GM12878 (cell line): ENCODE data around the gene RPL18. TPM values are rescaled to one million over a fixed set of nuclear protein-coding genes. Genes with fewer than 3 reads are reported as not detected.
A peak's percentile ranks its signal among the peaks of the same experiment; 100 is the strongest.

Experiments
- BCL11A ChIP-seq: IDR thresholded peaks from 2 replicates; pipeline ENCODE4 v1.6.1; 2011; ENCODE audit warnings: low read depth, low read length
- BCLAF1 ChIP-seq: fragments of 450-650 bp; IDR thresholded peaks from 2 replicates; pipeline ENCODE4 v1.6.1; 2017; ENCODE audit warnings: antibody characterized with exemption, mild to moderate bottlenecking, moderate library complexity
- BMI1 ChIP-seq: fragments of 450-650 bp; IDR thresholded peaks from 2 replicates; pipeline ENCODE4 v1.6.1; 2016; ENCODE audit warnings: mild to moderate bottlenecking, moderate library complexity, borderline replicate concordance
- CREM ChIP-seq: IDR thresholded peaks from 2 replicates; pipeline ENCODE4 v1.6.1; 2014; ENCODE audit warnings: antibody characterized with exemption, low read depth
- DPF2 ChIP-seq: fragments of 450-650 bp; IDR thresholded peaks from 2 replicates; pipeline ENCODE4 v1.6.1; 2017; ENCODE audit warnings: mild to moderate bottlenecking
- EGR1 ChIP-seq, 2 experiments: IDR thresholded peaks; 1 replicate in 1 of 2; 2 replicates in 1 of 2; pipeline ENCODE4 v1.6.1; 2011 to 2012; ENCODE audit warnings: low read depth in 2 of 2, low read length in 2 of 2, borderline replicate concordance in 1 of 2, mild to moderate bottlenecking in 1 of 2, moderate library complexity in 1 of 2
- HDGF ChIP-seq: fragments of 450-650 bp; IDR thresholded peaks from 2 replicates; pipeline ENCODE4 v1.6.1; 2016; ENCODE audit warnings: antibody characterized with exemption
- JUNB ChIP-seq: IDR thresholded peaks from 2 replicates; pipeline ENCODE4 v1.6.1; 2016; ENCODE audit warnings: antibody characterized with exemption, mild to moderate bottlenecking
- JUND ChIP-seq: IDR thresholded peaks from 2 replicates; pipeline ENCODE4 v1.6.1; 2012; ENCODE audit warnings: low read depth, mild to moderate bottlenecking, low read length, improper control_type of control experiment, moderate library complexity
- SIN3A ChIP-seq: IDR thresholded peaks from 2 replicates; pipeline ENCODE4 v1.6.1; 2012; ENCODE audit warnings: low read depth, low read length, improper control_type of control experiment
- SIX5 ChIP-seq: IDR thresholded peaks from 2 replicates; pipeline ENCODE4 v1.6.1; 2011; ENCODE audit warnings: mild to moderate bottlenecking, low read depth, low read length, moderate library complexity; ENCODE audit not compliant: severe bottlenecking
- SMAD1 ChIP-seq: fragments of 450-650 bp; IDR thresholded peaks from 2 replicates; pipeline ENCODE4 v1.6.1; 2018; ENCODE audit warnings: mild to moderate bottlenecking, low read depth; ENCODE audit not compliant: partially characterized antibody
- SREBF1 ChIP-seq: IDR thresholded peaks from 2 replicates; pipeline ENCODE4 v1.6.1; 2012; ENCODE audit warnings: mild to moderate bottlenecking, low read length
- SUPT20H ChIP-seq: IDR thresholded peaks from 2 replicates; pipeline ENCODE4 v1.6.1; 2011; ENCODE audit warnings: low read depth, mild to moderate bottlenecking, low read length, moderate library complexity, borderline replicate concordance; ENCODE audit not compliant: control insufficient read depth
- YBX1 ChIP-seq: fragments of 450-650 bp; IDR thresholded peaks from 2 replicates; pipeline ENCODE4 v1.6.1; 2016; ENCODE audit warnings: antibody characterized with exemption
- ZNF217 ChIP-seq: fragments of 450-650 bp; IDR thresholded peaks from 2 replicates; pipeline ENCODE4 v1.6.1; 2017; ENCODE audit warnings: antibody characterized with exemption, mild to moderate bottlenecking
- ZNF622 ChIP-seq: fragments of 450-650 bp; IDR thresholded peaks from 2 replicates; pipeline ENCODE4 v1.6.1; 2017; ENCODE audit warnings: mild to moderate bottlenecking, inconsistent platforms
- ZNF687 ChIP-seq: fragments of 450-650 bp; IDR thresholded peaks from 2 replicates; pipeline ENCODE4 v1.6.1; 2017; ENCODE audit warnings: mild to moderate bottlenecking, moderate library complexity
- polyA plus RNA-seq, 11 experiments: library from polyadenylated mRNA; depleted of rRNA in 4 of 11; unstranded in 6 of 11; stranded (reverse) in 5 of 11; fragments of >200 nt; fragmentation: Nextera tagmentation in 4 of 11; fragmentation: Illumina TruSeq in 1 of 11; extraction: Ambion mirVana in 4 of 11; extraction: Trizol in 1 of 11; gene quantifications; 1 replicate in 1 of 11; 2 replicates in 10 of 11; pipeline versions ENCODE4 v1.2.1 to v1.2.3, GENCODE V29; 2011 to 2016; ENCODE audit warnings: inconsistent platforms in 2 of 11, missing spikeins in 2 of 11, low read depth in 1 of 11
- total RNA-seq, 4 experiments: library from RNA; depleted of rRNA in 3 of 4; stranded (reverse); fragments of >200 nt in 3 of 4; fragmentation: Illumina TruSeq in 1 of 4; extraction: Trizol in 1 of 4; gene quantifications; 2 replicates each; pipeline versions ENCODE4 v1.2.1 to v1.2.3, GENCODE V29; 2013 to 2021
- TF ChIP-seq, protein P1 (sequence below): fragments of 450-650 bp; IDR thresholded peaks from 2 replicates; pipeline ENCODE4 v1.6.1; 2016; ENCODE audit warnings: mild to moderate bottlenecking, moderate library complexity, borderline replicate concordance

Gene RPL18
- total and polyA plus RNA-seq, 10 of the 15 experiments (the other 5 are each of a cell fraction or from before 2014, with no cell fraction given): 393 to 4,267 (median 2,019) TPM

DNA sequence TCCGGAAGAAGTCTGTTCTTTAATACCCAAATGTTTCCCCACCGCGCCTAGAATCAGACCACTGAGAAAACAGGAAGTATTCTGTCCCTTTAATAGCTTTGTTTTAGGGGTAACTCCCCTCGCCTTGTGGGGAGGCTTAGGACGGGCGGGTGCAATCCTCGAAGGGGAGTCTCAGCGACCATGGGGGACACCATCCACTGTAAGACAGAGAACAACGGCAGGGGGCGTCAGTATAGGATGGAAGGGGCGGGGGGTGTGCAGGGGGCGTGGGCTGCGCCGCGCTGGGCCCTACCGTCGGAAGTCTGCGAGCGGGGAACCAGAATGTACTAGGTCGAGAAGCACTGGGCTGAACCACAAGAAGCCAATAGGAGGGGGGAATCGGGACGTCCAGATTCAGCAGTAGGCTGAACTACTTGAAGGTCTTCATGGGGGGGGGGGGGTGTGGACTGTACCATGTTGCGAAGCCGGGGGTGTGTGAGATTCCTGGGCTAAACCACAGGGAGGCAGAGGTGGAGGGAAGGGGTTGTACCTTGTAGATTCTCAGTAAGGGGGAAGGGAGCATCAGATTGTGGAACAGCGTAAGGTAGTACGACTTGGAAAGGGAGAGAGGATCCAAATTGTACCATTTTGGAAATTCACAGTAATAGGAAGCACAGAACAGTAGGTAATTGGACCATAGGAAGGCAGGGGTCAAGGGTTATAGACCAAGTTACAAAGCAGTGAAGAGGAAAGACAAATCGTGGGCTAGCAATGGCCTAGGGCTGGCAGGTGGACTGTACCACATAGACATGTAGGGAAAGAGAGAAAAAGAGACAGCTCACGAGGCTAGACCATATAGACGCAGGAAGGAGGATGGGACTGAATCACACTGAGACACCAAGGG lies 19.2 kb upstream of the RPL18 start (continued):
- TF ChIP-seq ZNF687: peak; percentile 36; the same call in 1 of the 2 replicates
- no peak for TF ChIP-seq BMI1
- peak; percentile 96 for TF ChIP-seq JUND
- TF ChIP-seq DPF2: no peak
- TF ChIP-seq BCLAF1: peak; percentile 84
- TF ChIP-seq JUNB: no peak
- no peak for TF ChIP-seq BCL11A
- TF ChIP-seq EGR1 (IDR thresholded peaks at IDR 0.05; ENCODE audit: borderline replicate concordance in 1 of 2, low read depth in 2 of 2, low read length in 2 of 2): peak in 1 of 2 experiments; percentile 14; a peak in 1 of 3 replicates
- TF ChIP-seq ZNF622: no peak
- peak; percentile 46 for TF ChIP-seq SIX5
- no peak for TF ChIP-seq YBX1
- peak; percentile 96 for TF ChIP-seq SREBF1
- peak; percentile 56 for TF ChIP-seq SMAD1
- TF ChIP-seq SIN3A: no peak
- no peak for TF ChIP-seq SUPT20H
- TF ChIP-seq HDGF: peak; percentile 93
- TF ChIP-seq, protein P1, sequence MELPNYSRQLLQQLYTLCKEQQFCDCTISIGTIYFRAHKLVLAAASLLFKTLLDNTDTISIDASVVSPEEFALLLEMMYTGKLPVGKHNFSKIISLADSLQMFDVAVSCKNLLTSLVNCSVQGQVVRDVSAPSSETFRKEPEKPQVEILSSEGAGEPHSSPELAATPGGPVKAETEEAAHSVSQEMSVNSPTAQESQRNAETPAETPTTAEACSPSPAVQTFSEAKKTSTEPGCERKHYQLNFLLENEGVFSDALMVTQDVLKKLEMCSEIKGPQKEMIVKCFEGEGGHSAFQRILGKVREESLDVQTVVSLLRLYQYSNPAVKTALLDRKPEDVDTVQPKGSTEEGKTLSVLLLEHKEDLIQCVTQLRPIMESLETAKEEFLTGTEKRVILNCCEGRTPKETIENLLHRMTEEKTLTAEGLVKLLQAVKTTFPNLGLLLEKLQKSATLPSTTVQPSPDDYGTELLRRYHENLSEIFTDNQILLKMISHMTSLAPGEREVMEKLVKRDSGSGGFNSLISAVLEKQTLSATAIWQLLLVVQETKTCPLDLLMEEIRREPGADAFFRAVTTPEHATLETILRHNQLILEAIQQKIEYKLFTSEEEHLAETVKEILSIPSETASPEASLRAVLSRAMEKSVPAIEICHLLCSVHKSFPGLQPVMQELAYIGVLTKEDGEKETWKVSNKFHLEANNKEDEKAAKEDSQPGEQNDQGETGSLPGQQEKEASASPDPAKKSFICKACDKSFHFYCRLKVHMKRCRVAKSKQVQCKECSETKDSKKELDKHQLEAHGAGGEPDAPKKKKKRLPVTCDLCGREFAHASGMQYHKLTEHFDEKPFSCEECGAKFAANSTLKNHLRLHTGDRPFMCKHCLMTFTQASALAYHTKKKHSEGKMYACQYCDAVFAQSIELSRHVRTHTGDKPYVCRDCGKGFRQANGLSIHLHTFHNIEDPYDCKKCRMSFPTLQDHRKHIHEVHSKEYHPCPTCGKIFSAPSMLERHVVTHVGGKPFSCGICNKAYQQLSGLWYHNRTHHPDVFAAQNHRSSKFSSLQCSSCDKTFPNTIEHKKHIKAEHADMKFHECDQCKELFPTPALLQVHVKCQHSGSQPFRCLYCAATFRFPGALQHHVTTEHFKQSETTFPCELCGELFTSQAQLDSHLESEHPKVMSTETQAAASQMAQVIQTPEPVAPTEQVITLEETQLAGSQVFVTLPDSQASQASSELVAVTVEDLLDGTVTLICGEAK: peak; percentile 65; the same call in 1 of the 2 replicates
- TF ChIP-seq ZNF217: no peak
- TF ChIP-seq CREM: no peak; the same call in 1 of the 2 replicates
